HG02759 (cell line): ENCODE results near the gene PURA.

ENCODE experiments used
- ATAC-seq: cut with Tn5 transposase; IDR thresholded peaks from one replicate; pipeline ENCODE4 v1.9.1; 2021; ENCODE audit warnings: mild to moderate bottlenecking, moderate library complexity; ENCODE audit not compliant: unreplicated experiment

The PURA gene

GRCh38 chr5:140113699-140114263 lies at the start of gene PURA:
PURA (plus strand) TSS chr5:140114109; CDS start chr5:140114182, 73 bp downstream.
- ATAC-seq: peak; percentile 91

DNA sequence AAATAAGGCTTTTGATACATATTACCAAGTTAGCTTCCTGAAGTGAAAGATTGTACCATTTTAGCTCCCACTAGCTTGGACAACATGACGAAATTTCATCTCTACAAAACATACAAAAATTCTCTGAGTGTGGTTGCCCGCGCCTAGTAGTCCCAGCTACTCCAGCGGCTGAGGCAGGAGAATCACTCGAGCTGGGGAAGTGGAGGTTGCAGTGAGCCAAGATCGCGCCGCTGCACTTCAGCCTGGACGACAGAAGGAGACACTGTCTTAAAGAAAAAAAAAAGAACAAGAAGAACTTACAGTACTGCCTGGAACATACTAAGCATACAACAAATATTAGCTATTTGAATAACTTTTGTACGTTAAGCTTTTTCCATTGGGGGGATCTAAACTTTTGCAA lies 41.1 kb upstream of the PURA start:
- no peak for ATAC-seq

GRCh38 chr5:140073296-140073695 lies 40.6 kb upstream of the PURA start:
- ATAC-seq: no peak

- no peak for ATAC-seq
Measured at GRCh38 chr5:140075371-140075770, 38.5 kb upstream of the PURA start.

DNA sequence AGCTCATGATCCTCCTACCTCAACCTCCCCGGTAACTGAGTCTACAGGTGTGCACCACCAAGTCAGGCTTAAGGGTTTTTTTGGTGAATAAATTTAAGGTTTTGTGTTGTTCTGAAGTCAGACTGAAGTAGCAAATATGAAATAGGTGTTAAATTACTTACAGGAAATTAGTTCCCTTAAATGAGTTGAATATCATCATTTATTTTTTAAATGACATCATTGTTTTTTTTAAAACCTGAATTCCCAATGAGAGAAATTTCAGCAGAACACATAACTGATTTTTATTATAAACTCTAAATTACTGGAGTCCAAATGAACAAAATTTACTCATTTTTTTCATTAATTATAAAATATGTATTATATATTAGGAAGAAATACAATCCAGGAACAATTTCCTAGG lies 37.8 kb upstream of the PURA start:
- ATAC-seq: no peak

DNA sequence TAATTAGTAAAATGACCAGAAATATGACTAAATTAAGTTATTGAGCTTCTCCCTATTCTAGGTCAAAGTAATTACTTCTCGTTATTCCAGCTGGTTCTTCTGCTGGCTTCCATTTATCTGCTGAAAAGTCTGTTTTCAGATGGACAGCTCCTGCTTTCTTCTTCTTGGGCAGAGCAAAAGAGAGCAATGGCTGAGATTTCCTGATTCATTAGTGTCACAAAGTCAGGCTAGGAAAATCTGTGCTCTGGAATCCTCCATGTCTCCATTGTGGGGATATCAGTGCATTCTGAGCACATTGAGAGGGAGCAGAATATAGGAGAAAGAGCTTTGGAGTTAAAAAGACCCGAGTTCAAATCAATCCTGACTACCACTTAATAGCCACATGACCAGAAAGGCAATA lies 37.1 kb upstream of the PURA start:
- no peak for ATAC-seq

DNA sequence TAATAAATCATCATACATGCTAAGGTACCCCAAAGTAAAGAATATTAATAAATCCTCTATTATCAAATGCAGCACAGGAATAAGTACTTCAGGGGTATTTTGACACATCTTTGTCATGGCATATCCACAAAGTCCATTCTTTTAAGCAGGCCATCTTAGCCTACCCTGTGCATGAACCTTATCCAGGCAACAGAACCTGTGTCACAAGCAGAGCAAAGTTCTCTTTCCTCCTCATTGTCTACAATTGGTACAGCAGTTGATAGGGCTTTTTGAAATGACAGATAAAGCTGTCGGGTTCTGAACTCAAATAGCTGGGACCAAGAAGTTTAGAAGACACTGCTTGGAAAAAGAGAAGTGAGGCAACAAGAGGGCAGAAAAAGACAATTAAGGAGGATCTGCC lies 30.8 kb upstream of the PURA start:
- ATAC-seq: no peak

DNA sequence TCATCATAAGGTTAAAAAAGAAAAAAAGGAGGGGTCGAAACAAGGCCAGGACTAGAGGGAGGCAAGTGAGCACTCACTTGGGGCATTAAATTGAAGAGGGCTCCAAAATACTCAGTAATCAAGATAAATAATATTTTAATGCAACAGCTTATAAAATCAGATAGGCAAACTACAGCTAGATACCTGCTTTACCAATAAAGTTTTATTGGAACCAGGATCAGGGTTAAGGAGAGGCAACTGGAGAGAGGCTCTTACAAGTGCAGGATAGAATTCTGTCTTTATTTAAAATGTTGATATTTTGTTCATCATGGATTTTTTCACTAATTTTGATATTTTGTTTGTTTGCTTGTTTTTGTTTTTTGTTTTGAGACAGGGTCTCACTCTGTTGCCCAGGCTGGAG lies 30.3 kb upstream of the PURA start:
- ATAC-seq: no peak

GRCh38 chr5:140084541-140084940 lies 29.4 kb upstream of the PURA start:
- ATAC-seq: no peak

DNA sequence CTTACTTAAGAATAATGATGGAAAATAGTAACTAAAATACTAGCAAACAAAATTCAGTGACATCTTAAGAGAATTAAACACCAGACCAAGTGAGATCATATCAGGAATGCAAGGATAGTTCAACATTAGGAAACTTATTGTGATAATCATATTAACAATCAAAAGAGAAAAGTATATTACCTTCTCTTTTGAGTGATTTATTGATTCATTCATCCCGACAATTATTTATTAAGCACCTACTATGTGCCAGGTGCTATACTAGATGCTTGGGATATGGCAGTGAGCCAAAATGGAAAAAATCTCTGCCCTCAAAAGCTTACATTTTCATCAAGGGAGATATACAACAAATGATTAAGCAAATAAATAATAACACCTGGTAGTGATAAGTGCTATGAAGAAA lies 23.7 kb upstream of the PURA start:
- no peak for ATAC-seq

DNA sequence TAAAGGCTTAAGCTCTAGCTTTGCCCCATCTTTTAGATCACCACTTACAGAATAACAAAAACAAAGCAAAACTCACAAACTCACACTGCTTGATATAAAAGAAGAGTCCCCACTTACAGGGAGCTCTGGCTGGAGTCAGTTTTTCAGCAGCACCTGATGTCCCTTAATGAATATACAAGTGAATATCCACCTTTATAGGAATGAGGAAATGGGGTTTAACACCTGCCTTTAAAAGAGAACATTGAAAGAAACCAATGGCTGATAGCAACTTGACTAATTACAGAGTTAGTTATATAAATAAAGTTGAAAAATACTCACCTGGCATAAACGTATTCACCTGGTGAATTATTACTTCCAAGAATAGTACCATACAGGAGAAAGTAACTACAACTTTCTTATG lies 20.7 kb upstream of the PURA start:
- ATAC-seq: no peak

DNA sequence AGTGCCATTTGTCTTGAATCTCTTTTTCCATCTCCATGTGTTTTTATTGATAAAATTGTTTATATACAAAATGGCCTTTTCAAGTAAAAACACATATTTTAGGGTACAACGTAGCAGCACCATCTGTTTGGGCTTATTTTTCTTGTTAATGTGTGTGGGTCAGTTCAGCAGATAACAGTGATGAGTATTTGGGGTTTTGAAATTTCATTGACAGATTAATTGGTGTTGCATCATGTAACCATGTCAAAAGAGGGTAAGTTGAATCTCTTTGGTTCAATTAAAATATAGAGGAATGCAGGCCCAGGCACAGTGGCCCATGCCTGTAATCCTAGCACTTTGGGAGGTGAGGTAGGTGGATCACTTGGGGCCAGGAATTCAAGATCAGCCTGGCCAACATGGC lies 20.0 kb upstream of the PURA start:
- no peak for ATAC-seq

GRCh38 chr5:140094889-140095288 lies 19.0 kb upstream of the PURA start:
- ATAC-seq: no peak

GRCh38 chr5:140101179-140101578 lies 12.7 kb upstream of the PURA start:
- no peak for ATAC-seq

- ATAC-seq: no peak
Measured at GRCh38 chr5:140103154-140103553, 10.8 kb upstream of the PURA start.

- no peak for ATAC-seq
Measured at GRCh38 chr5:140104100-140104499, 9.8 kb upstream of the PURA start.

DNA sequence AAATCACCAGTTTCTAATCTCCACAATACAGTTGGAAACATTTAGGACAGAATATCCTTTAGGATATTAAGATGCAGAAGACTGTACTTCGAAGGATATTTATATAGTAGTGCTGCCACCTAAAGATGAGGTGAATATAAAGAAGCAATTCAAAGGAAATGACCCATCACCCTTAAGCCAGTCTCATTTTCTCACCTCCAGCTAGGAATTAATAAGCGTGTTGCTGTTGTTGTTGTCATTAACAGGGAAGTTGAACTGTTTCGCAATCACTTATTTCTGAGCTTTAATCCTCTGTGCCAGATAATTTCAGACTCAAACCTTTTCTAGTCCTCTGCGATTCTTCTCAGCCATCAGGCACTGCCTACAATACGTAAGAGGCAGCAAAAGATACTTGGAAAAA lies 7.8 kb upstream of the PURA start:
- no peak for ATAC-seq

DNA sequence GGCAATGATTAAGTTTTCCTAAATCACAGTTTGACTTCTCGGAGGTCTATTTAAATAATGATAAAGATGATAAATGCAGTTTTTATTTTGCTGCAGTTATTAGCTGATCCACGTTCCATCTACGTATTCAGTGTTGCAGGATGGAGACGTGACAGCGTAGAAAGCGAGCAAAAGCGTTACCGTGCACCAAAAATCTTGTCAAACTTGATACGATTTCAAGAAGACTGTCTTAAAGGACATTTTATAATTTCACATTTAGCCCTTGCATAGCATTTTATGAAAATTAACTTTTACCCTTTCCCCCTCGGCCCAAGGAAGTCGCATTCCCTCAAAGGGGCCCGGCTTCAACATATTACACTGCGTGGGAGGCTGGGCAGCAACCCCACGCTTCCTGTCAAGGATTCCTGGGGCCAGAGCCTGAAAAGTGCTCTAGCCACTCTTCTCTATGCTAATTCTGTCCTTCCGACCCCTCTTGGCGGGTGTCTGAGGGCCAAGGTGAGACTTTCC lies 7.1 kb upstream of the PURA start:
- no peak for ATAC-seq

DNA sequence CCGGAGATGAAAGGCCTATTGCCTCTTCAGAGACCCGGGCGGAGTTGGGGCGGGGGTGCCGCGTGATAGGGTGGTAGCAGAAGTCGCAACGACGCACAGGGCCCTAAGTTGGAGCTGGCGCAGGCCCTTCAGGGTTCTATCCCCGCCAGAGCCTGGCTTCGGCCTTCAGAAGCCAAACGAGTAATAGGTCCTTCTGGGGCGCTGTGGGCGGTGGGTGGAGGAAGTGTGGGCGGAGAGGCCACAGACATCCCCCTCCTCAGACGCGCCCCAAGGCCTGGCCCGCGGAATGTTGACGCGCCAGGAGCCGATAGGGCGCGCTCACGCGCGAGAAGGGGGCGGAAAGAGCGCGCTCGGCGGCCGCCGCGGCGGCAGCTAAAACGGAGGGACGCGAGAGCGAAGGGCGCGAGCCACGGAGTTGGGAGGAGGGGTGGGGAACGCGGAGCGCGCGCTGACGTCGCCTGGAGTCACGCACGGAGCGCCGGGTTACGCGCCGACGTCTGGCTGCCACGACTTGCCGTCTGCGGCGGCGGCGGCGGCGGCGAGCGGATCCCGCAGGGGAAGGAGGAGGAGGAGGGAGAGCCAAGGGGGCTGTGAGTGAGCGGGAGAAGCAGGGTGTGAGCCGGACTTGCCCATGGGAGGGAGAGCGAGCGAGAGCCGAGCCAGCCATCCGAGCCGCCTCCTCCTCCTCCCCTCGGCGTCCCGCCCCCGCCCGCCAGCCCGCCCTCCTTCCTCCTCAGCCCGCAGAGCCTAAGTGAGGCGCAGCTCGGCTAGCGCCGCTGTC lies 6.4 kb upstream of the PURA start:
- ATAC-seq: peak; percentile 91

DNA sequence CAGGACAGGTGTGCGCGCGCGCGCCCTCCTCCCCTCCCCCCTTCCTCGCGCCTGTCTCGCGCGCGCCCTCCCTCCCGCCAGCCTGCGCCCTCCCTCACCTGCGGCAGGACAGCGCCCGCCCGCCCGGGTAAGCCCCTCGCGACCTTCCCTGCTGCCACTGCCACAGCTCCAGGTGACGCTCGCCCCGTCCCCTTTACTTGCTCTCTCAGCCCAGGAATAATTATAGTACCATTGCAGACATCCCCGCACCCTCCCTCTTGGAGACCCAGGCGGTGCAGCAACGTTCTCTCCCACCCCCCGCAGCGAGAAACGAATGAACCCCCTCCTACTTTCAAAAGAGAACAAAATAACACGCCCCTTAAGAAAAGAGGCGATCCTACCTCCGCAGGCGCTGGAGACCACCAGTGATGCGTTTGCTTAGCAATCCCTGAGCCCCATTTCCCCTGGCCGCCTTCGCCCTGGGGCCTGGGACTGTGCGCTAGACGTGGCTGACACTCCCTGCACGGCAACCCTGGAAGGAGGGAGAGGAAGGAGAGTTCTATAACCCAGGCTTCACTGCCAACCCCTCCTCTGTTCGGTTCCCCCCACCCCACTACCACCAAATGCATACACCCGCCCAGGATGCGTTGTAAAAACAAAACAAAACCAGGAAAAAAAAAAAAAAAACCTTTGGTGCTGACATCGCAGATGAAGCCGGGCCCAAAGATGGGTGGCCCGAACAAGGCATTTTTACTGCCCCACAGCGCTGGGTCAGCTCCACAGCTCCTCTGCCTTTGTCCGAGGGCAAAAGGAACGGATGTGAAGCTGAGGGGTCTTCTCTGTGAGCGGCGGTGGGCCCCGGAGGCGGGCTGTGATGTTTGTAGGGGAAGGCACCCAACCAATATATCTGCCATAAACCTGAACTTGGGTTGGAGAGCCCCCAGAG lies 5.6 kb upstream of the PURA start:
- no peak for ATAC-seq

- no peak for ATAC-seq
Measured at GRCh38 chr5:140109018-140109758, 4.7 kb upstream of the PURA start.
